HG03565 (cell line): ENCODE measurements around the gene GH1.
"Not testable (repeated sequence)": the region's sequence is repeated elsewhere in the genome, so short reads cannot be mapped to it uniquely, and the experiment has no call there.

Experiments used
- ATAC-seq: cut with Tn5 transposase; IDR thresholded peaks from one replicate; pipeline ENCODE4 v1.9.1; 2021; ENCODE audit warnings: mild to moderate bottlenecking, moderate library complexity; ENCODE audit not compliant: unreplicated experiment

Gene GH1

GRCh38 chr17:63918789-63919305 is at the start of gene GH1:
Gene GH1 (minus strand): TSS chr17:63918839. CDS start chr17:63918776, 63 bp downstream.
- not testable (repeated sequence) for ATAC-seq

GRCh38 chr17:63967953-63968352 is 49.3 kb upstream of the GH1 start:
- ATAC-seq: no peak

GRCh38 chr17:63966646-63967264 is 48.1 kb upstream of the GH1 start:
- no peak for ATAC-seq

DNA sequence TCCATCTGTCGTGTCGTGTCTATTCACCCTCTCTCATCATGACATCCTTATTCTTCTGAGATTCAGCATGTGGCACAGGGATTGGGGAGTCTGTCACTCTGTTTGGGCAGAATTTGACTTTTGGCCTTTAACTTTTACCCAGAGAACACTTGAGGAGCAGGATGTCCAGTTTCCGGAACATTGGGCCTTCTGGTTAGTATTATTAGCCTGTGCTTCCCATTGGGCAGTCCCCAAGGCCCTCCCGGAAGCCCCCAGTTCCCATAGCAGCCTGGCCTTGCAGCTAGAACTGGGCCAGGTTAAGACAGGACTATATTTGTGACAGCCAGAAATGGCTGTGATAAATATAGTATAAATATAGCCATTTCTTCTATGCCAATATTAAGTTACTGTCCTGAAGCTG is 44.5 kb upstream of the GH1 start:
- no peak for ATAC-seq

DNA sequence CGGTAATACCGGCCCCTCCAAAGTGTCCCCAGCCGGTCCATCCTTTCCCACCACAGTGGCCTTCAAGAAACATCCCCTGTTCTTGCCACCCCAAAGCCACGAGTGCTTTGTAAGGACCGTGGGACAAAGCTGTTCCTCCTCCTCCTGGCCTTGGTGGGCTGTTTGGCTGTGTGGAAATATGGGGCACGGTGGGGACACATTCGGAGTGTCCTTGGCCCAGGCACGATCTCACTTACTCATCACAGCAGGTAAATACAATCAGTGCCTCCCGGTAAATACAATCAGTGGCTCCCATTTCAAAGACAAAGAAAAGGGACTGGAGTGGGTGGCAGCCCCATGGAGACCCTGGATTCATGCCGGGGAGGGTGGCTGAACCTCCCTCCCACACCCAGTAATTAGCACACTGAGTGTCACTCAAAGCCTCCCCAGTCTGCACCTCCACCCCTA is 43.7 kb upstream of the GH1 start:
- ATAC-seq: no peak

GRCh38 chr17:63961355-63962212 is 42.9 kb upstream of the GH1 start:
- ATAC-seq: no peak

GRCh38 chr17:63960430-63960829 is 41.8 kb upstream of the GH1 start:
- ATAC-seq: no peak

GRCh38 chr17:63960006-63960405 is 41.4 kb upstream of the GH1 start:
- ATAC-seq: no peak

GRCh38 chr17:63956296-63956920 is 37.8 kb upstream of the GH1 start:
- no peak for ATAC-seq

DNA sequence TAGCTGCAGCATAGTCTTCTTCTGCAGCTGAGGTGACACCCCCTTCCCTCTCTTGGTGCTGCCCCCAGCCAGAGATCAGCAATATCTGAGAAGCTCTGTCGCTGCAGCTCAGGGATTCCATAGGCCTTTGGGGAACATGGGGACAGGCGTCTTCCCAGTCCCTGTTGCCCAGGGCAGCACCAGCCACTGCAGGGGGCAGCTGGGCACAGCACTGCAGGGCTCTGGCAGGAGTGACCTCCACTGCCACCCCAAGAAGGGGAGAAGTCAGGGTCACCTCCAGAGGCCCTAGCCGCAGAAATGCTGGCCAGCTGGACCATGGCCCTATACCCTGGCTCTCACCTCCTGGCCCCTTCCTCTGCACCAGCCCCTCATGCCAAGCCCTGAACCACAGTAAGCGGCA is 37.2 kb upstream of the GH1 start:
- no peak for ATAC-seq

DNA sequence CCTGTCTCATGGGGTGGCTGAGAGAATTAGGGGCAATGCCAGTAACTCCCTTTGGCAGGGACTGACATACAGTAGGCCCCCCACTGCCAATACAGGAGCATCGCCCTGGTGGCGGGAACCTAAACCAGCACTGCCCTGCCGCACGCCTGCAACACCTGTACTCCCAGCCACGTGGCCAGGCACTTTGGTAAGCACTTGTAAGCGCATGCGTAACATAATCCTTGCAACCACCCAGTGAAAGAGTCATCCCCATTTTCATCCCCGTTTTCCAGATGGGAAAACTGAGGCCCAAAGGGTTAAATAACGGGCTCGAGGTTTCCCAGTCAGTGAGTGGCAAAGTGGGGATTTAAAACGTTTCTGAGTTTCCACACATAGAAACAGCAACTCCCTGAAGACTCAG is 36.6 kb upstream of the GH1 start:
- no peak for ATAC-seq

DNA sequence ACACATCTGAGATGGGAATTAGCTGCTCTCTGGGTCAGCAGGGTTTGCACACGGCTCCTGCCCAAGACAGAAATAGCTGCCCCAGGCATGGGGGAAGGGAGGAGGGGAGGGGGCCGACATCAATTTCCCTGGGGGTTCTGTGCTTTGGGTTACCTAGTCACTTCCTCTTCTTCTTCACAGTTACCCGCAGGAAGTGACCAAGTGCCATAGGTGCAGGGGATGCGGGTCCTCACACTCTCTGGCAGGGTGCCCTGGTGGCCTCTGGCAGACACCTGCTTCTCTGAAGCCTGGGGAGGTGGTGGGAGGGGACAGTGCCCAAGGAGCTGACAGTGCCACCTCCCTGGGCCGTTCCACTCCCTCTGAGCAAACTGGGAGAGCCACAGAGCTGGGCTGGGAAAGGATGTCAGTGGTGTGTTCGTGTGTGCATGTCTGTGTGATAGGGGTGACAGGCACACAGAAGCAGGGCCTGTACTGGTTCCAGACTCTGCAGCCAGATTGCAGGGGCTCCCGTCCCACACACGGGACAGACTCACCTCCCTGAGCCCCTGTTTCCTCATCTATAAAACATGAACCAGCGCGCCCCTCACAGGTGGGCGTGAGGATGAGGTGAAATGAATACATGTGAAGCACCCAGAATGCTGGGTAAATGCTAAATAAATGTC is 35.9 kb upstream of the GH1 start:
- ATAC-seq: no peak

GRCh38 chr17:63950940-63951907 is 32.6 kb upstream of the GH1 start:
- ATAC-seq: no peak

DNA sequence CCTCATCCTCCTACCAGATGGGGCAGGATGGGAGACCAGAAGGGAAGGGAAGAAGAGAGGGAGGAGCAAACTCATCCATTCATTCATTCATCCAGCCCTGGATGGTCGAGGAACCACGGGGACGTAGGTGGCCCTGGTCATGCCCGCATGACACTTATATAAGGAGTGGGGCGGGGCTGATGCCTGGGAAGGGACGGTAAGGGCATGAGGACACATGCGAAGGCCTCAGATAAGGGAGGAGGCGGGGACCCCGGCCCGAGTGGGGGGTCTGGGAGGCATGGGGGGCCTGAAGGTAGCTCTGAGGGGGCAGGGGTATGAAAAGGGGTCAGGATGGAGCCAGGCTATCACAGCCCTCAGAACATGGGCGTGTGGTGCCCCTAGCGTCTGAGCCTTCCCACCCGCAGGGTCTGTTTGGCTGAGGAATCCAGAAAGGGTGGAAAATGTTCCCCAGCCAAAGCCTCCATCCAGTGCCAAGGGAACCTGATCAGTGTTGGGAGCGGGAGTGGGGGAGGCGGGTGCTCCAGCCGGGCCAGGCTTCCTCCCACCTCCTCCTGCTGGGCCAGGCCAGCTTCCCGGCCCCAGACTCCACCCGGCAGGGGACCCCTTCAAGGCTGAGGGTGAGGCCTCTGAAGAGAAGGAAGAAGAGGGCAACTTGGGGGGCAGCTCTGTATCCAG is 31.1 kb upstream of the GH1 start:
- no peak for ATAC-seq

- no peak for ATAC-seq
Observed at GRCh38 chr17:63948521-63948920, 29.9 kb upstream of the GH1 start.

GRCh38 chr17:63947711-63948330 is 29.2 kb upstream of the GH1 start:
- ATAC-seq: no peak

- peak; percentile 44 for ATAC-seq
Observed at GRCh38 chr17:63946440-63947363, 28.1 kb upstream of the GH1 start.
